Lung (tissue), 12 donors: ENCODE data around the gene MLYCD. TPM values are rescaled to one million over a fixed set of nuclear protein-coding genes. Genes with fewer than 3 reads are reported as not detected.

Source experiments
- ATAC-seq: fragments of 200-7000 bp; cut with Tn5 transposase; one replicate; pipeline ENCODE4 v1.9.1; 2020; ENCODE audit warnings: moderate number of reproducible peaks; ENCODE audit not compliant: insufficient read depth, low FRiP score
- DNase-seq, 3 donors: peaks; one replicate each; pipeline ENCODE4 v3.0.0-alpha.2; 2013 to 2017
- H3K27ac ChIP-seq, 2 donors: one replicate each; pipeline ENCODE4 v1.5.1; 2013; ENCODE audit warnings: mild to moderate bottlenecking in 2 of 2, moderate library complexity in 2 of 2, control low read depth in 1 of 2, inconsistent platforms in 1 of 2, low read depth in 1 of 2, low read length in 1 of 2
- H3K27me3 ChIP-seq, 3 donors: one replicate each; pipeline ENCODE4 v1.5.1; 2013; ENCODE audit warnings: low read length in 2 of 3; ENCODE audit not compliant: control insufficient read depth in 3 of 3, insufficient read depth in 3 of 3
- H3K36me3 ChIP-seq, 4 donors: one replicate each; pipeline ENCODE4 v1.5.1; 2013; ENCODE audit warnings: low read length in 4 of 4, mild to moderate bottlenecking in 1 of 4, moderate library complexity in 1 of 4; ENCODE audit not compliant: control insufficient read depth in 4 of 4, insufficient read depth in 4 of 4
- H3K4me1 ChIP-seq, 5 donors: one replicate each; pipeline ENCODE4 v1.5.1; 2013; ENCODE audit warnings: low read length in 5 of 5, mild to moderate bottlenecking in 2 of 5, moderate library complexity in 1 of 5; ENCODE audit not compliant: control insufficient read depth in 5 of 5, insufficient read depth in 5 of 5
- H3K4me3 ChIP-seq: one replicate; pipeline ENCODE4 v1.5.1; 2013; ENCODE audit warnings: mild to moderate bottlenecking, control low read depth, moderate library complexity
- H3K9ac ChIP-seq, 2 donors: one replicate each; pipeline ENCODE4 v1.5.1; 2013; ENCODE audit warnings: low read length in 2 of 2, control low read depth in 1 of 2; ENCODE audit not compliant: insufficient read depth in 1 of 2
- H3K9me3 ChIP-seq, 4 donors: one replicate each; pipeline ENCODE4 v1.5.1; 2013; ENCODE audit warnings: low read length in 3 of 4, mild to moderate bottlenecking in 1 of 4, moderate library complexity in 1 of 4; ENCODE audit not compliant: control insufficient read depth in 4 of 4, insufficient read depth in 3 of 4
- CTCF ChIP-seq: IDR thresholded peaks from 2 replicates; pipeline ENCODE4 v1.5.1; 2012; ENCODE audit warnings: mild to moderate bottlenecking; ENCODE audit errors: control extremely low read depth, extremely low read depth
- WGBS, 2 donors: extraction: QIAGEN DNeasy Blood & Tissue Kit; methylation state at CpG; one replicate each; pipeline ENCODE4 v1.1.7; 2013; 5-methylcytosine and 5-hydroxymethylcytosine counted together
- polyA plus RNA-seq, 2 donors: library from polyadenylated mRNA; stranded (reverse); fragments of 200-250 nt; gene quantifications; one replicate each; pipeline ENCODE4 v1.2.1, GENCODE V29; 2013
- total RNA-seq, 2 donors: library from RNA; depleted of rRNA in 1 of 2; stranded (reverse); fragments of >200 nt in 1 of 2; gene quantifications; one replicate each; pipeline ENCODE4 v1.2.1, GENCODE V29; 2014 to 2021
- donor health status: control.
- donor health status: control.
- donor health status: Bipolar disorder and iron deficiency.
- donor health status: healthy.
- donor health status: DM: yes; HTN: yes; CAD: no.

The MLYCD gene
- total and polyA plus RNA-seq, 4 donors: 2.0 to 9.1 (median 4.8) TPM

GRCh38 chr16:83928341-83929055 lies 29.6 kb downstream of the MLYCD start:
- Histone ChIP-seq H3K4me3 (no peak overlapping the region), H3K27ac (no peak overlapping the region), H3K36me3 (peaks cover 0 to 10% (median 0%) of the 10 kb centered on the region in 4 donors), H3K4me1 (peaks cover 0 to 7% (median 0%) of the 10 kb centered on the region in 5 donors), H3K9ac (no peak overlapping the region), H3K9me3 (no peaks in the 10 kb centered on the region), H3K27me3 (no peaks in the 10 kb centered on the region)
- 88% methylated on average over 16 of the region's 16 CpGs for WGBS, 2 donors
- DNase-seq (no peak), ATAC-seq (no peak)
- TF ChIP-seq CTCF: no peak

- H3K27ac ChIP-seq: no peak overlapping the region
- no peak overlapping the region for H3K4me3 ChIP-seq
- no peak for ATAC-seq
- H3K27me3 ChIP-seq: no peaks in the 10 kb centered on the region
- peaks cover 0 to 7% (median 0%) of the 10 kb centered on the region in 5 donors for H3K4me1 ChIP-seq
- WGBS, 2 donors: 85 to 92% methylated on average over 17 of the region's 17 CpGs
- no peak for TF ChIP-seq CTCF
- H3K36me3 ChIP-seq: peaks cover 0 to 1% (median 0%) of the 10 kb centered on the region in 4 donors
- no peak overlapping the region for H3K9ac ChIP-seq
- DNase-seq: peak in 1 of 3 donors; percentile 41
- no peaks in the 10 kb centered on the region for H3K9me3 ChIP-seq
Measured at GRCh38 chr16:83929811-83930555, 31.1 kb downstream of the MLYCD start.

GRCh38 chr16:83930730-83931500 lies 32.0 kb downstream of the MLYCD start:
- Histone ChIP-seq H3K9ac (no peak overlapping the region), H3K4me1 (peaks cover 0 to 7% (median 0%) of the 10 kb centered on the region in 5 donors), H3K27ac (no peak overlapping the region), H3K4me3 (no peak overlapping the region), H3K9me3 (no peaks in the 10 kb centered on the region), H3K36me3 (no peaks in the 10 kb centered on the region), H3K27me3 (no peaks in the 10 kb centered on the region)
- TF ChIP-seq CTCF: no peak
- ATAC-seq: no peak
- 86 to 92% methylated on average over 22 of the region's 22 CpGs for WGBS, 2 donors
- DNase-seq: no peak
